ENCODE measurements around the gene ZBTB46. TPM values are rescaled to one million over a fixed set of nuclear protein-coding genes. Genes with fewer than 3 reads are reported as not detected.

The ZBTB46 gene
- total RNA-seq, 6 experiments from 2014 or later, result 1.2 to 4.2 (median 2.4) TPM

GRCh38 chr20:63829945-63830835, 874 bp downstream of the ZBTB46 start:
- no peaks in the 10 kb centered on the region for H3K36me3 ChIP-seq
- no peaks in the 10 kb centered on the region for H3K9me3 ChIP-seq
- no peaks in the 10 kb centered on the region for H3K27me3 ChIP-seq
- no peak for DNase-seq
- peak overlapping the region in 2 of 3 donors; percentile 40 to 57 for H3K27ac ChIP-seq
- H3K4me3 ChIP-seq, result peak overlapping the region; percentile 28 to 46 (median 44)
- no peak for ATAC-seq
- intact Hi-C loops (cut with DNase I), result no loop called here
- H3K4me1 ChIP-seq, result no peaks in the 10 kb centered on the region
- 8% methylated on average over 32 of the region's 99 CpGs for WGBS (ENCODE audit: insufficient coverage, low coverage, low lambda C conversion rate, missing lambda C conversion rate)
- TF ChIP-seq POLR2A (IDR thresholded peaks at IDR 0.05) (no peak), CTCF (IDR thresholded peaks at IDR 0.05) (no peak)

GRCh38 chr20:63829603-63829944, 1.5 kb downstream of the ZBTB46 start:
- Histone ChIP-seq H3K36me3 (no peaks in the 10 kb centered on the region), H3K4me3 (peak overlapping the region; percentile 28 to 46 (median 44)), H3K27me3 (no peaks in the 10 kb centered on the region)

GRCh38 chr20:63828951-63829350, 2.1 kb downstream of the ZBTB46 start:
- H3K27ac ChIP-seq, result peak overlapping the region in 2 of 3 donors; percentile 12 to 13
- H3K4me1 ChIP-seq, result no peaks in the 10 kb centered on the region
- no peaks in the 10 kb centered on the region for H3K36me3 ChIP-seq
- intact Hi-C loops (cut with DNase I), result no loop called here
- DNase-seq (no peak), ATAC-seq (no peak)
- no peaks in the 10 kb centered on the region for H3K9me3 ChIP-seq
- 45% methylated on average over 6 of the region's 10 CpGs for WGBS (ENCODE audit: insufficient coverage, low coverage, low lambda C conversion rate, missing lambda C conversion rate)
- TF ChIP-seq CTCF (IDR thresholded peaks at IDR 0.05) (no peak), POLR2A (IDR thresholded peaks at IDR 0.05) (no peak)
- H3K27me3 ChIP-seq, result no peaks in the 10 kb centered on the region
- peak overlapping the region in 1 of 3 donors; percentile 46 for H3K4me3 ChIP-seq

More at GRCh38 chr20:63829603-63829944, 1.5 kb downstream of the ZBTB46 start:
- no peaks in the 10 kb centered on the region for H3K9me3 ChIP-seq
- intact Hi-C loops (cut with DNase I), result no loop called here
- WGBS (ENCODE audit: insufficient coverage, low coverage, low lambda C conversion rate, missing lambda C conversion rate), result 24% methylated on average over 10 of the region's 10 CpGs
- H3K4me1 ChIP-seq, result no peaks in the 10 kb centered on the region
- DNase-seq (no peak), ATAC-seq (no peak)
- TF ChIP-seq CTCF (IDR thresholded peaks at IDR 0.05) (no peak), POLR2A (IDR thresholded peaks at IDR 0.05) (no peak)
- peak overlapping the region in 1 of 3 donors; percentile 57 for H3K27ac ChIP-seq

- no peaks in the 10 kb centered on the region for H3K27me3 ChIP-seq
- ATAC-seq (no peak), DNase-seq (no peak)
- intact Hi-C loops (cut with DNase I), result no loop called here
- TF ChIP-seq POLR2A (IDR thresholded peaks at IDR 0.05) (no peak), CTCF (IDR thresholded peaks at IDR 0.05) (no peak)
- H3K9me3 ChIP-seq, result no peaks in the 10 kb centered on the region
- H3K36me3 ChIP-seq, result no peaks in the 10 kb centered on the region
- WGBS (ENCODE audit: insufficient coverage, low coverage, low lambda C conversion rate, missing lambda C conversion rate), result 85% methylated on average over 5 of the region's 14 CpGs
- H3K4me1 ChIP-seq, result no peaks in the 10 kb centered on the region
- H3K4me3 ChIP-seq, result no peak overlapping the region
- peak overlapping the region in 2 of 3 donors; percentile 12 to 13 for H3K27ac ChIP-seq
These were observed 2.5 kb downstream of the ZBTB46 start for GRCh38 chr20:63828545-63828944.
